Astrocyte (in vitro differentiated cells and primary cell): Measurements from ENCODE around the gene AKAP8. TPM values are rescaled to one million over a fixed set of nuclear protein-coding genes. Genes with fewer than 3 reads are reported as not detected.

ENCODE experiments used
- DNase-seq: peaks from one replicate; pipeline ENCODE4 v3.0.0-alpha.2; 2010; ENCODE audit warnings: low read depth
- FAIRE-seq: peaks from 2 replicates; lab custom pipeline; 2011; peaks lifted over from hg19 to GRCh38; lab: Jason Lieb, UNC
- H2AFZ ChIP-seq: 2 replicates; pipeline ENCODE4 v1.6.0; 2012; ENCODE audit warnings: low read depth, low read length, inconsistent platforms
- H3K27ac ChIP-seq: 2 replicates; pipeline ENCODE4 v1.5.1; 2011; ENCODE audit warnings: low read depth, low read length, inconsistent platforms
- H3K27me3 ChIP-seq: 2 replicates; pipeline ENCODE4 v1.6.0; 2011; ENCODE audit warnings: low read length, inconsistent platforms; ENCODE audit not compliant: insufficient read depth
- H3K36me3 ChIP-seq: 2 replicates; pipeline ENCODE4 v1.5.1; 2011; ENCODE audit warnings: low read length, inconsistent platforms; ENCODE audit not compliant: insufficient read depth
- H3K4me1 ChIP-seq: 2 replicates; pipeline ENCODE4 v1.5.1; 2011; ENCODE audit warnings: low read length, inconsistent platforms; ENCODE audit not compliant: insufficient read depth
- H3K4me2 ChIP-seq: 2 replicates; pipeline ENCODE4 v1.6.0; 2012; ENCODE audit warnings: low read length, inconsistent platforms
- H3K4me3 ChIP-seq: 2 replicates; pipeline ENCODE4 v1.5.1; 2011; ENCODE audit warnings: low read depth, mild to moderate bottlenecking, low read length, inconsistent platforms; ENCODE audit not compliant: insufficient read depth
- H3K79me2 ChIP-seq: 2 replicates; pipeline ENCODE4 v1.6.0; 2012; ENCODE audit warnings: mild to moderate bottlenecking, low read length, inconsistent platforms; ENCODE audit not compliant: insufficient read depth
- H3K9ac ChIP-seq: 2 replicates; pipeline ENCODE4 v1.6.0; 2012; ENCODE audit warnings: mild to moderate bottlenecking, low read length, inconsistent platforms
- H3K9me3 ChIP-seq: 2 replicates; pipeline ENCODE4 v1.5.1; 2012; ENCODE audit warnings: low read depth, mild to moderate bottlenecking, low read length, inconsistent platforms; ENCODE audit not compliant: insufficient read depth
- H4K20me1 ChIP-seq: 2 replicates; pipeline ENCODE4 v1.6.0; 2012; ENCODE audit warnings: low read length, inconsistent platforms; ENCODE audit not compliant: insufficient read depth
- H3K27ac Mint-ChIP-seq: one replicate; pipeline ENCODE4 v1.8.0; 2021; ENCODE audit warnings: mild to moderate bottlenecking, mixed read lengths; ENCODE audit not compliant: unreplicated experiment
- H3K27me3 Mint-ChIP-seq: one replicate; pipeline ENCODE4 v1.8.0; 2021; ENCODE audit warnings: low read depth, mixed read lengths; ENCODE audit not compliant: unreplicated experiment
- H3K36me3 Mint-ChIP-seq: one replicate; pipeline ENCODE4 v1.8.0; 2021; ENCODE audit warnings: low read depth, mixed read lengths; ENCODE audit not compliant: unreplicated experiment
- H3K4me1 Mint-ChIP-seq: one replicate; pipeline ENCODE4 v1.8.0; 2021; ENCODE audit warnings: low read depth, mixed read lengths; ENCODE audit not compliant: unreplicated experiment
- H3K4me3 Mint-ChIP-seq: one replicate; pipeline ENCODE4 v1.8.0; 2021; ENCODE audit warnings: mild to moderate bottlenecking, moderate library complexity, mixed read lengths; ENCODE audit not compliant: unreplicated experiment
- H3K9me3 Mint-ChIP-seq: one replicate; pipeline ENCODE4 v1.8.0; 2021; ENCODE audit warnings: mild to moderate bottlenecking, mixed read lengths; ENCODE audit not compliant: unreplicated experiment
- CTCF ChIP-seq: IDR thresholded peaks from 2 replicates; pipeline ENCODE4 v1.5.1; 2011; ENCODE audit warnings: low read depth, mild to moderate bottlenecking, inconsistent platforms, low read length, moderate library complexity; ENCODE audit not compliant: insufficient read depth
- EZH2 ChIP-seq: IDR thresholded peaks from 2 replicates; pipeline ENCODE4 v1.6.1; 2012; ENCODE audit warnings: mild to moderate bottlenecking, low read length, inconsistent platforms; ENCODE audit not compliant: insufficient read depth
- total RNA-seq: library from RNA; stranded (reverse); gene quantifications from 2 replicates; pipeline ENCODE4 v1.2.1, GENCODE V29; 2021

AKAP8 gene
- total RNA-seq, 1 donor from 2014 or later = 40.1 TPM

GRCh38 chr19:15394426-15394825 lies 14.8 kb upstream of the AKAP8 start:
- peaks cover 58% of the 10 kb centered on the region for H3K79me2 ChIP-seq
- no peaks in the 10 kb centered on the region for H3K9me3 Mint-ChIP-seq
- H3K36me3 Mint-ChIP-seq = peaks cover 35% of the 10 kb centered on the region

GRCh38 chr19:15393963-15394362 lies 14.4 kb upstream of the AKAP8 start:
- Histone ChIP-seq H3K79me2 (peaks cover 63% of the 10 kb centered on the region), H3K9me3 (no peaks in the 10 kb centered on the region), H2AFZ (no peak overlapping the region), H3K27ac (no peak overlapping the region), H3K4me3 (no peak overlapping the region), H3K4me1 (no peaks in the 10 kb centered on the region), H3K4me2 (no peak overlapping the region), H3K36me3 (peaks cover 32% of the 10 kb centered on the region), H4K20me1 (peaks cover 58% of the 10 kb centered on the region), H3K9ac (no peak overlapping the region), H3K27me3 (no peaks in the 10 kb centered on the region)
- Mint-ChIP-seq H3K9me3 (no peaks in the 10 kb centered on the region), H3K4me3 (no peak overlapping the region), H3K27ac (no peak overlapping the region), H3K36me3 (peaks cover 35% of the 10 kb centered on the region), H3K4me1 (no peaks in the 10 kb centered on the region), H3K27me3 (no peaks in the 10 kb centered on the region)
- no peak for FAIRE-seq
- no peak for DNase-seq
- no peak for TF ChIP-seq CTCF
- TF ChIP-seq EZH2 = no peak

More at GRCh38 chr19:15394426-15394825, 14.8 kb upstream of the AKAP8 start:
- no peak for DNase-seq
- H3K27ac Mint-ChIP-seq = no peak overlapping the region
- Histone ChIP-seq H3K4me1 (no peaks in the 10 kb centered on the region), H3K27me3 (no peaks in the 10 kb centered on the region), H3K4me3 (no peak overlapping the region), H4K20me1 (peaks cover 60% of the 10 kb centered on the region), H3K36me3 (peaks cover 32% of the 10 kb centered on the region), H3K4me2 (no peak overlapping the region), H3K9me3 (no peaks in the 10 kb centered on the region), H3K27ac (no peak overlapping the region), H3K9ac (no peak overlapping the region), H2AFZ (no peak overlapping the region)
- H3K4me1 Mint-ChIP-seq = no peaks in the 10 kb centered on the region
- H3K27me3 Mint-ChIP-seq = no peaks in the 10 kb centered on the region
- no peak overlapping the region for H3K4me3 Mint-ChIP-seq
- TF ChIP-seq EZH2 (no peak), CTCF (no peak)
- FAIRE-seq = no peak

GRCh38 chr19:15390814-15391213 lies 11.2 kb upstream of the AKAP8 start:
- H3K27ac Mint-ChIP-seq = no peak overlapping the region
- H3K4me3 ChIP-seq = no peak overlapping the region
- H3K4me2 ChIP-seq = no peak overlapping the region
- no peaks in the 10 kb centered on the region for H3K4me1 Mint-ChIP-seq
- no peaks in the 10 kb centered on the region for H3K4me1 ChIP-seq
- H3K9me3 Mint-ChIP-seq = no peaks in the 10 kb centered on the region
- FAIRE-seq (no peak), DNase-seq (no peak)
- no peaks in the 10 kb centered on the region for H3K27me3 Mint-ChIP-seq
- H3K9ac ChIP-seq = no peak overlapping the region
- peaks cover 22% of the 10 kb centered on the region for H3K36me3 Mint-ChIP-seq
- H3K9me3 ChIP-seq = no peaks in the 10 kb centered on the region
- H3K36me3 ChIP-seq = peaks cover 12% of the 10 kb centered on the region
- H3K27ac ChIP-seq = no peak overlapping the region
- H2AFZ ChIP-seq = no peak overlapping the region
- no peaks in the 10 kb centered on the region for H3K27me3 ChIP-seq
- H3K79me2 ChIP-seq = peaks cover 67% of the 10 kb centered on the region
- H3K4me3 Mint-ChIP-seq = no peak overlapping the region
- H4K20me1 ChIP-seq = peaks cover 53% of the 10 kb centered on the region
- TF ChIP-seq EZH2 = no peak
